Neural progenitor cell (in vitro differentiated cells): ENCODE data around the gene TOGARAM2.

Experiments used
- CTCF ChIP-seq: fragments of 200-600 bp; sonication (generic); IDR thresholded peaks from 2 replicates; pipeline ENCODE4 v1.5.1; 2017; ENCODE audit warnings: antibody characterized with exemption, mild to moderate bottlenecking
- EZH2 ChIP-seq: fragments of 200-600 bp; sonication (generic); IDR thresholded peaks from 2 replicates; pipeline ENCODE4 v1.6.1; 2017; ENCODE audit warnings: antibody characterized with exemption, mild to moderate bottlenecking, moderate library complexity

- no peak for TF ChIP-seq CTCF
- no peak for TF ChIP-seq EZH2
These were observed 20.7 kb upstream of the TOGARAM2 start for GRCh38 chr2:28960401-28960800.
